BJ (cell line): ENCODE data around the gene PEX10. TPM values are rescaled to one million over a fixed set of nuclear protein-coding genes. Genes with fewer than 3 reads are reported as not detected.
"Not testable (repeated sequence)": the region's sequence is repeated elsewhere in the genome, so short reads cannot be mapped to it uniquely, and the experiment has no call there.

Experiments used
- CTCF ChIA-PET: fragments of 350-600 bp; formaldehyde crosslinking; extraction: SDS; loops from one replicate; lab custom pipeline; 2021; ENCODE audit warnings: antibody characterized with exemption, inconsistent platforms; lab: Yijun Ruan, JAX
- POLR2A ChIA-PET: fragments of 300-600 bp; sonication (Branson Sonifier 250); formaldehyde crosslinking; extraction: SDS; loops from one replicate; lab custom pipeline; 2021; ENCODE audit warnings: antibody characterized with exemption; lab: Charles Lee
- DNase-seq: peaks from one replicate; pipeline ENCODE4 v3.0.0-alpha.2; 2011; ENCODE audit warnings: low read depth
- H3K27me3 ChIP-seq: 2 replicates; pipeline ENCODE4 v1.6.0; 2011; ENCODE audit warnings: low read length; ENCODE audit not compliant: control insufficient read depth, insufficient read depth
- H3K36me3 ChIP-seq: 2 replicates; pipeline ENCODE4 v1.5.1; 2011; ENCODE audit warnings: low read length; ENCODE audit not compliant: control insufficient read depth, insufficient read depth
- H3K4me3 ChIP-seq: 2 replicates; pipeline ENCODE4 v1.5.1; 2011; ENCODE audit warnings: low read depth, mild to moderate bottlenecking, control low read depth, low read length
- polyA plus RNA-seq: library from polyadenylated mRNA; depleted of rRNA; stranded (reverse); fragments of >200 nt; gene quantifications from 2 replicates; pipeline ENCODE4 v1.2.3, GENCODE V29; 2011
- TF ChIP-seq, protein P1 (sequence below): IDR thresholded peaks from 2 replicates; pipeline ENCODE4 v1.5.1; 2011; ENCODE audit warnings: low read depth, mild to moderate bottlenecking, control low read depth, inconsistent platforms, low read length, moderate library complexity; ENCODE audit not compliant: insufficient read depth

Gene PEX10
- polyA plus RNA-seq, 1 experiment = 23.6 TPM

DNA sequence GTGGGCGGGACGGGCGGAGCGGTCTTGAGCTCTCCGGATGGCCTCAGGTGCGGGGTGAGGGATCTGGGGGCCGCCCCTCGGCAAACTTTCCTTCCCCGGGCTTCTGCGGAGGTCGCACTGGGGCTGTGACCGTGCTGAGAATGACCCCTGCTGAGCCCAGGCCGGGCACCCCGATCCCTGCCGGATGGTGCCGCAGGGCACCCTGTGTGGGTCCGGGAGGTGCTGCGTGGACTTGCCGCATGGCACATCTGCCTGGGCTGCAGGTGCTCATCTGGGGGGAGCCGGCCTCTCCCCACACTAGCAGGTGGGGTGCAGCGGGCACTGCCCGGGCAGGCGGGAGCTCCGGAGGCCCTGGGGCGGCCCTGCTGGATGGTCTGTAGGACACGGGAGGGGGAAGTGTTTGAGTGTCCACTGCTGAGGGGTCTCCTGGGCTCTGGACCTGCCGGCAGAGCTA, 31.8 kb upstream of the PEX10 start:
- Histone ChIP-seq H3K27me3 (peaks cover 13% of the 10 kb centered on the region), H3K4me3 (no peak overlapping the region), H3K36me3 (no peaks in the 10 kb centered on the region)
- no peak for DNase-seq
- ChIA-PET POLR2A (no interaction called here), CTCF (no interaction called here)
- TF ChIP-seq, protein P1, sequence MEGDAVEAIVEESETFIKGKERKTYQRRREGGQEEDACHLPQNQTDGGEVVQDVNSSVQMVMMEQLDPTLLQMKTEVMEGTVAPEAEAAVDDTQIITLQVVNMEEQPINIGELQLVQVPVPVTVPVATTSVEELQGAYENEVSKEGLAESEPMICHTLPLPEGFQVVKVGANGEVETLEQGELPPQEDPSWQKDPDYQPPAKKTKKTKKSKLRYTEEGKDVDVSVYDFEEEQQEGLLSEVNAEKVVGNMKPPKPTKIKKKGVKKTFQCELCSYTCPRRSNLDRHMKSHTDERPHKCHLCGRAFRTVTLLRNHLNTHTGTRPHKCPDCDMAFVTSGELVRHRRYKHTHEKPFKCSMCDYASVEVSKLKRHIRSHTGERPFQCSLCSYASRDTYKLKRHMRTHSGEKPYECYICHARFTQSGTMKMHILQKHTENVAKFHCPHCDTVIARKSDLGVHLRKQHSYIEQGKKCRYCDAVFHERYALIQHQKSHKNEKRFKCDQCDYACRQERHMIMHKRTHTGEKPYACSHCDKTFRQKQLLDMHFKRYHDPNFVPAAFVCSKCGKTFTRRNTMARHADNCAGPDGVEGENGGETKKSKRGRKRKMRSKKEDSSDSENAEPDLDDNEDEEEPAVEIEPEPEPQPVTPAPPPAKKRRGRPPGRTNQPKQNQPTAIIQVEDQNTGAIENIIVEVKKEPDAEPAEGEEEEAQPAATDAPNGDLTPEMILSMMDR = no peak

DNA sequence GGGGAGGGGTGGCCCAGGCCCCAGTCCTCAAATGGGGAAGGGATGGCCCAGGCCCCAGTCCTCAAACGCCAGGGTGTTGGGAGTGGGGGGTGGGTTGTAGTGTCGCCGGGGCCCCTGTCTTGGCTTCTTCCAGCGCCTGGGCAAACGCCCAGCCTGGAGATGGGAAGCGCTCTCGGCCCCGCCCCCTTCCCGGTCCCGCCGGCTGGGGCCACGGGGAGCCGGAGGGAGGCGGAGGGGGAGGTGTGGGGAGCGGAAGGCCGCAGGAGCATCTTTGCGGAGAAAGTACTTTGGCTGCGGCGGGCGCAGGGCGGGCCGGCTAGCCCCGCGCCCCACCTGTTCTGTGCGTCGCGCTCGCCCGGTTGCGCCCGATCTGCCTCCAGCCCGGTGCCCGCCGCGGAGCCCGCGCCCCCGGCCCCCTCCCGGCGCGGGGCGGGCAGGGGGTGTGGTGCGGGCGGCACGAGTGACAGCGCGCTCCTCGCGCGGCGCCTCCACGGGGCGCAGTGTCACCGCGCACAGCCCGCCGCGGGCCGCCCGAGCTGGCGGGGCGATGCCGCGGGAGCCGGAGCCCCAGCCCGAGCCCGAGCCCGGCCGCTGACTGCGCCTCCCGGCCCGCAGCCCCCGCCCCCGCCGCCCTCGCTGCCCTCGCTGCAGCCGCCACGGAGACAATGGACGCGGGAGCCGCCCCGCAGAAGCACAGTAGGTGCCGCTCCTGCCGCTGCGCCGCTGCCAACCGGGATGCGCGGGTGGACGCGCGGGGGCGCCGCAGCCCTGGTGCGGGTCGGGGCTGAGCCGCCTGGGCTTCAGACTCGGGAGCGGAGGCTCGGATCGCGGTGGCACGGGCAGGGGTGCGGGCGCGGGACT, 31.1 kb upstream of the PEX10 start:
- ChIA-PET CTCF (interaction anchor here (0.6 kb wide), 1 partner anchor 142 kb away, joined by 3 read pairs; no protein-coding TSS in a partner anchor), POLR2A (no interaction called here)
- Histone ChIP-seq H3K36me3 (no peaks in the 10 kb centered on the region), H3K4me3 (no peak overlapping the region), H3K27me3 (peaks cover 13% of the 10 kb centered on the region)
- DNase-seq = no peak
- TF ChIP-seq, protein P1 = no peak

DNA sequence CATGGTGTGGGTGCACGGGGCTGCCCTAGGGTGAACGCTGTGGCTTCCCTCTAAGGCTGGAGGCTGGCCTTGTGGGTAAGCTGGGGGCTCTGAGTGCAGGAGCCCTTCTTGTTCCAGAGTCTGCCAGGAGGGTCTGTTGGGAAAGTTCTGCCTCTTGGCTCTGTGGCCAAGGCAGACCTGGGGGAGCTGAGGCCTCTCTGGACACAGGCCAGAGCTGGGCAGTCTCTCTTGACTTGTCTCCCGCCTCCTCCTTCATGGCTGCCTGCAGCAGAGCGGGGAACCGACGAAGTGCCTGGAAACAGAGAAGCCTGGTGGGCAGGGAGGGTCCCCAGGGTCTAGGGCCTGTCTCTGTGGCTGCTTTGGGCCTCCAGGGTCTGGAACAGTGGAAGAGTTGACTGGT, 30.3 kb upstream of the PEX10 start:
- no peaks in the 10 kb centered on the region for H3K36me3 ChIP-seq
- TF ChIP-seq, protein P1 = no peak
- CTCF ChIA-PET = interaction anchor here (1.2 kb wide), 1 partner anchor 106 kb away, joined by 3 read pairs; no protein-coding TSS in a partner anchor
- H3K4me3 ChIP-seq = no peak overlapping the region
- no peak for DNase-seq
- peaks cover 13% of the 10 kb centered on the region for H3K27me3 ChIP-seq
- POLR2A ChIA-PET = no interaction called here

DNA sequence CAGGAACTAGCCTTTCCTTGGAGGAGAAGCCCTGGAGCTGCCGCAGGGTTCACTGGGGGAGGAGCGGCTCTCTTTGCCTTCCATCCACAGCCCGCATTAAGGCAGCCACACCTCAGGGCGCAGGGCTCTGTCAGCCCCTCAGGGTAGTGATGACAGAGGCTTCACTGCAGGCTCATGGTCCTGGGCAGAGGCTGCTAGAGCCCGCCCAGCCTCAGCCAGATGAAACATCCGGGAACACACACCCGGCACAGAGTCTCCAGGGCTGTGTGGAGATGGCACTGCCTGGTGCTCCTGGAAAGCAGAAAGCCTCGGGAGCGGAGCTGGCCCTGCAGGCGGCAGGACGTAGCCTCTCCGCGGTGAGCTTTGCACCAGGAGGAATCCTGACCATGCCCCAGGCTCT, 29.4 kb upstream of the PEX10 start:
- POLR2A ChIA-PET = no interaction called here
- H3K36me3 ChIP-seq = no peaks in the 10 kb centered on the region
- no peak overlapping the region for H3K4me3 ChIP-seq
- no peak for DNase-seq
- peaks cover 13% of the 10 kb centered on the region for H3K27me3 ChIP-seq
- CTCF ChIA-PET = interaction anchor here (1.2 kb wide), 1 partner anchor 107 kb away, joined by 3 read pairs; no protein-coding TSS in a partner anchor
- TF ChIP-seq, protein P1 = no peak

DNA sequence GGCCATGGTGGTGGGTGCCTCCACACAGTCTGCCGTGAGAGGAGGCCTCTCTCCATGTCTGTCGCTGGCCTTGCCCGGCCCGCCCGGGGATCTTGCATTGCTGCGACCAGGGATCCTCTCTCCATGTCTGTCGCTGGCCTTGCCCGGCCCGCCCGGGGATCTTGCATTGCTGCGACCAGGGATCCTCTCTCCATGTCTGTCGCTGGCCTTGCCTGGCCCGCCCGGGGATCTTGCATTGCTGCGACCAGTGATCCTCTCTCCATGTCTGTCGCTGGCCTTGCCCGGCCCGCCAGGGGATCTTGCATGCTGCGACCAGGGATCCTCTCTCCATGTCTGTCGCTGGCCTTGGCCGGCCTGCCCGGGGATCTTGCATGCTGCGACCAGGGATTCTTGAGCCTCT, 28.0 kb upstream of the PEX10 start:
- POLR2A ChIA-PET = interaction anchor here (0.5 kb wide), 1 partner anchor 16 kb away, joined by 3 read pairs; no protein-coding TSS in a partner anchor
- H3K4me3 ChIP-seq, DNase-seq, H3K36me3 ChIP-seq, CTCF ChIA-PET: not testable (repeated sequence)
- H3K27me3 ChIP-seq = peaks cover 16% of the 10 kb centered on the region
